ENCODE data around the gene GAK. TPM values are rescaled to one million over a fixed set of nuclear protein-coding genes. Genes with fewer than 3 reads are reported as not detected.
A peak's percentile ranks its signal among the peaks of the same experiment; 100 is the strongest.

Gene GAK
- total RNA-seq (2016; rRNA removed; fragmentation: Illumina TruSeq; extraction: Trizol) (28.0 and 44.3 TPM in 2 replicates), polyA plus RNA-seq (2011; rRNA removed) (17.5 and 22.2 TPM in 2 replicates), polyA minus RNA-seq (2011; rRNA and poly(A)+ RNA removed; ENCODE audit: low replicate concordance) (24.0 and 27.1 TPM in 2 replicates), Bru-seq, nascent RNA (percentile 56 among the genes with signal in this experiment), BruChase-seq, experiment 1, labeled RNA remaining after a 6-hour chase (percentile 82 among the genes with signal in this experiment), BruChase-seq, experiment 2, labeled RNA remaining after a 2-hour chase (percentile 70 among the genes with signal in this experiment)
- 9.9 and 11.6 TPM in 2 replicates for total RNA-seq (2016; cell fraction: cytosol; rRNA removed; fragmentation: Illumina TruSeq; extraction: Trizol; ENCODE audit: low read depth)
- 24.5 and 43.0 TPM in 2 replicates for total RNA-seq (2016; cell fraction: insoluble cytoplasmic fraction; rRNA removed; fragmentation: Illumina TruSeq; extraction: Trizol)
- total RNA-seq (2016; cell fraction: membrane; rRNA removed; fragmentation: Illumina TruSeq; extraction: Trizol): 17.1 and 19.6 TPM in 2 replicates
- total RNA-seq (2016; cell fraction: nucleus; rRNA removed; fragmentation: Illumina TruSeq; extraction: Trizol): 31.0 and 34.6 TPM in 2 replicates
- 10.0 and 13.8 TPM in 2 replicates for polyA plus RNA-seq (2011; cell fraction: cytosol; rRNA removed)
- 116 and 155 TPM in 2 replicates for polyA plus RNA-seq (2011; cell fraction: nucleus; rRNA removed)
- polyA plus RNA-seq (2012): 26.0 and 32.2 TPM in 2 replicates
- 5.1 and 5.7 TPM in 2 replicates for polyA plus RNA-seq (2016; cell fraction: cytosol; fragmentation: Illumina TruSeq; extraction: Trizol; ENCODE audit: low read depth)
- 23.9 and 29.6 TPM in 2 replicates for polyA plus RNA-seq (2016; cell fraction: insoluble cytoplasmic fraction; fragmentation: Illumina TruSeq; extraction: Trizol; ENCODE audit: low read depth)
- 12.2 TPM in 2 replicates for polyA plus RNA-seq (2016; cell fraction: membrane; fragmentation: Illumina TruSeq; extraction: Trizol; ENCODE audit: low read depth)
- polyA plus RNA-seq (2016; cell fraction: nucleus; fragmentation: Illumina TruSeq; extraction: Trizol; ENCODE audit: insufficient read depth, low read depth): 90.4 and 98.9 TPM in 2 replicates
- polyA minus RNA-seq (2011; cell fraction: cytosol; rRNA and poly(A)+ RNA removed): 17.5 and 19.4 TPM in 2 replicates
- 30.3 and 44.2 TPM in 2 replicates for polyA minus RNA-seq (2011; cell fraction: nucleus; rRNA and poly(A)+ RNA removed)
- long read RNA-seq, experiment 1, partial matches to known transcripts: 6 of 22 reads
- long read RNA-seq, experiment 1, other reads (novel, unspliced or antisense): 10 of 22 reads
- long read RNA-seq, experiment 2, full-length matches to known transcripts: 19 of 91 reads
- long read RNA-seq, experiment 2, partial matches to known transcripts: 41 of 91 reads
- long read RNA-seq, experiment 2, other reads (novel, unspliced or antisense): 31 of 91 reads

DNA sequence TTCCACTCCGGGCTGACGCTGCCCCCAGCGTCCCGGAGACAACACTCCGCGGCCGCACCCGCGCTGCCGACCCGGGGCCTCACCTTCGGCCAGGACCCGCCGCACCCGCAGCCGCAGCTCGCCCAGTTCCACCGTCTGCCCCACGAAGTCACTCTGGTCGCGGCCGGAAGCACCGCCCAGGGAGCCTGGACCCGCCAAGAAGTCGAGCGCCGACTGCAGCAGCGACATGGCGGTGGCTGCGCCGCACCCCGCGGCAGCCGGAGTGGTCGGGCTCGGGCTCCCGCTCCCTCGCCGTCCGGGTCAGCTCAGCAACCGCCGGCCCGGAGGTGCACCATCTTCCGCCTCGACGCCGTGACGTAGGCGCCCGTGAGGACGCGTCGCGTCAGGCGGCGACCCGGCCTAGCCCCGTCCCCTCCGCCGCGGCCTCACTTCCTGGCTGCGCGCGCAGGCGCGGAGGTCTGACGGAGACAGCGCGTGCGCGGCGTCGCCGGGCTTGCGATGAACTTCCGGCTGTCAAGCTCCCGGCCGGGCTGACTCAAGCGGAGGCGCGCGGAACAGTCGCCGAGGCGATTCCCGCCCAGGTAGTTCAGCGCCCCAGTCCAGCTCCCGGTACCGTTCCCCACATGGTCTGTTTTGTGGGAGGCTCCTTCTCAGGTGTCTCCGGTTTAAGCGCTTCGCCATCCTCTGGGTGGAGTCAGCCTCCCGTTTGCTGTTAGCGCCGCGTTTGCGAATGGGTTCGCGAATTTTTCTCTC, at the start of gene GAK, which contains the start of gene TMEM175:
Gene GAK (minus strand): TSS at position 357 of the 753 bp plus-strand sequence. CDS start 129 bp downstream, at position 228.
Gene TMEM175 (plus strand): TSS at position 501 of the 753 bp plus-strand sequence. CDS start 15,280 bp downstream, outside the sequence.
- intact Hi-C loops (cut with micrococcal nuclease; ENCODE audit: unreplicated experiment): loop anchor here (2.0 to 5.0 kb wide), 2 partner anchors 55 to 150 kb away; partner anchors contain the start of gene IDUA
- CTCF ChIA-PET (ENCODE audit: low intra/inter-chr PET ratio, low total read pairs): no interaction called here
- H2AFZ ChIP-seq (ENCODE audit: low read length): peak within 1 kb of the TSS; percentile 75
- TF ChIP-seq, protein P1, sequence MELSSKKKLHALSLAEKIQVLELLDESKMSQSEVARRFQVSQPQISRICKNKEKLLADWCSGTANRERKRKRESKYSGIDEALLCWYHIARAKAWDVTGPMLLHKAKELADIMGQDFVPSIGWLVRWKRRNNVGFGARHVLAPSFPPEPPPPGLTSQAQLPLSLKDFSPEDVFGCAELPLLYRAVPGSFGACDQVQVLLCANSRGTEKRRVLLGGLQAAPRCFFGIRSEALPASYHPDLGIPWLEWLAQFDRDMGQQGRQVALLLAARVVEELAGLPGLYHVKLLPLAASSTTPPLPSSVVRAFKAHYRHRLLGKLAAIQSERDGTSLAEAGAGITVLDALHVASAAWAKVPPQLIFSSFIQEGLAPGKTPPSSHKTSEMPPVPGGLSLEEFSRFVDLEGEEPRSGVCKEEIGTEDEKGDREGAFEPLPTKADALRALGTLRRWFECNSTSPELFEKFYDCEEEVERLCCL (CRISPR knock-in tag; IDR thresholded peaks at IDR 0.05; ENCODE audit: borderline replicate concordance): no peak
- TF ChIP-seq ZNF724P (CRISPR knock-in tag; IDR thresholded peaks at IDR 0.05; ENCODE audit: borderline replicate concordance): no peak; the same call in 1 of the 2 replicates
- TF ChIP-seq, protein P2, sequence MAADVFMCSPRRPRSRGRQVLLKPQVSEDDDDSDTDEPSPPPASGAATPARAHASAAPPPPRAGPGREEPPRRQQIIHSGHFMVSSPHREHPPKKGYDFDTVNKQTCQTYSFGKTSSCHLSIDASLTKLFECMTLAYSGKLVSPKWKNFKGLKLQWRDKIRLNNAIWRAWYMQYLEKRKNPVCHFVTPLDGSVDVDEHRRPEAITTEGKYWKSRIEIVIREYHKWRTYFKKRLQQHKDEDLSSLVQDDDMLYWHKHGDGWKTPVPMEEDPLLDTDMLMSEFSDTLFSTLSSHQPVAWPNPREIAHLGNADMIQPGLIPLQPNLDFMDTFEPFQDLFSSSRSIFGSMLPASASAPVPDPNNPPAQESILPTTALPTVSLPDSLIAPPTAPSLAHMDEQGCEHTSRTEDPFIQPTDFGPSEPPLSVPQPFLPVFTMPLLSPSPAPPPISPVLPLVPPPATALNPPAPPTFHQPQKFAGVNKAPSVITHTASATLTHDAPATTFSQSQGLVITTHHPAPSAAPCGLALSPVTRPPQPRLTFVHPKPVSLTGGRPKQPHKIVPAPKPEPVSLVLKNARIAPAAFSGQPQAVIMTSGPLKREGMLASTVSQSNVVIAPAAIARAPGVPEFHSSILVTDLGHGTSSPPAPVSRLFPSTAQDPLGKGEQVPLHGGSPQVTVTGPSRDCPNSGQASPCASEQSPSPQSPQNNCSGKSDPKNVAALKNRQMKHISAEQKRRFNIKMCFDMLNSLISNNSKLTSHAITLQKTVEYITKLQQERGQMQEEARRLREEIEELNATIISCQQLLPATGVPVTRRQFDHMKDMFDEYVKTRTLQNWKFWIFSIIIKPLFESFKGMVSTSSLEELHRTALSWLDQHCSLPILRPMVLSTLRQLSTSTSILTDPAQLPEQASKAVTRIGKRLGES (CRISPR knock-in tag; IDR thresholded peaks at IDR 0.05; ENCODE audit: borderline replicate concordance): no peak
- no peak for TF ChIP-seq FOSL1 (CRISPR knock-in tag; IDR thresholded peaks at IDR 0.05; ENCODE audit: borderline replicate concordance)
- TF ChIP-seq, protein P3, sequence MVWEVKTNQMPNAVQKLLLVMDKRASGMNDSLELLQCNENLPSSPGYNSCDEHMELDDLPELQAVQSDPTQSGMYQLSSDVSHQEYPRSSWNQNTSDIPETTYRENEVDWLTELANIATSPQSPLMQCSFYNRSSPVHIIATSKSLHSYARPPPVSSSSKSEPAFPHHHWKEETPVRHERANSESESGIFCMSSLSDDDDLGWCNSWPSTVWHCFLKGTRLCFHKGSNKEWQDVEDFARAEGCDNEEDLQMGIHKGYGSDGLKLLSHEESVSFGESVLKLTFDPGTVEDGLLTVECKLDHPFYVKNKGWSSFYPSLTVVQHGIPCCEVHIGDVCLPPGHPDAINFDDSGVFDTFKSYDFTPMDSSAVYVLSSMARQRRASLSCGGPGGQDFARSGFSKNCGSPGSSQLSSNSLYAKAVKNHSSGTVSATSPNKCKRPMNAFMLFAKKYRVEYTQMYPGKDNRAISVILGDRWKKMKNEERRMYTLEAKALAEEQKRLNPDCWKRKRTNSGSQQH (CRISPR knock-in tag; IDR thresholded peaks at IDR 0.05; ENCODE audit: low read depth): peak; percentile 8
- TF ChIP-seq MEIS2 (CRISPR knock-in tag; IDR thresholded peaks at IDR 0.05): peak; percentile 93

More for the DNA sequence above, at the start of gene GAK, which contains the start of gene TMEM175:
- FAIRE-seq (peak; percentile 79), DNase-seq (ENCODE audit: low spot score) (peak; percentile 86), ATAC-seq (peak; percentile 94)
- Histone ChIP-seq H3K27ac (ENCODE audit: extremely low read length, insufficient read depth, low read length) (peak within 1 kb of the TSS; percentile 84), H3K4me1 (ENCODE audit: insufficient read depth, low read length) (peaks cover 35% of the 10 kb centered on the region), H3K9me3 (ENCODE audit: low read length) (no peaks in the 10 kb centered on the region), H3K9ac (ENCODE audit: insufficient read depth, low read depth, low read length) (peak within 1 kb of the TSS; percentile 96), H3K36me3 (replicated peaks in 1 of 2; ENCODE audit: control insufficient read depth in 1 of 2, insufficient read depth in 2 of 2, low read length in 2 of 2) (no peaks in the 10 kb centered on the region), H3K27me3 (ENCODE audit: control insufficient read depth in 1 of 2, insufficient read depth in 2 of 2, low read length in 2 of 2) (no peaks in the 10 kb centered on the region; a peak in 1 of 5 replicates), H3K4me3 (replicated peaks in 1 of 3; ENCODE audit: insufficient read depth in 1 of 3, low read depth in 2 of 3, low read length in 3 of 3) (peak within 1 kb of the TSS; percentile 84 to 100 (median 97)), H3K79me2 (ENCODE audit: insufficient read depth, low read length) (peaks cover 36% of the 10 kb centered on the region), H3K4me2 (ENCODE audit: low read depth, low read length) (peak within 1 kb of the TSS; percentile 94), H4K20me1 (ENCODE audit: insufficient read depth, low read length) (peaks cover 17% of the 10 kb centered on the region)
- POLR2A ChIA-PET: interaction anchor here (1.0 to 2.4 kb wide), 8 partner anchors 14 to 258 kb away, joined by 3 to 25 read pairs (median 4); partner anchors contain the start of genes ATP5ME, DGKQ, IDUA and MYL5
- in situ Hi-C loops (cut with HindIII; ENCODE audit: extremely low pct_ligation_motif_present, low pct_unique_long_range_greater_than_20kb): loop anchor here (5.0 kb wide), 1 partner anchor 55 kb away; the partner anchor contains the start of gene IDUA
- BruUV-seq (replicated peaks): no TSS peak
- WGBS (ENCODE audit: low lambda C conversion rate): 0% methylated on average over 5 of the region's 99 CpGs
